HEK293T (cell line): ENCODE measurements around the gene NOL4L.

Experiments
- L3MBTL2 ChIP-seq: fragments of 450-650 bp; conservative IDR thresholded peaks from 2 replicates; pipeline ENCODE4 v1.6.1; 2016; ENCODE audit warnings: mild to moderate bottlenecking
- SUZ12 ChIP-seq: fragments of 450-650 bp; IDR thresholded peaks from 2 replicates; pipeline ENCODE4 v1.6.1; 2016; ENCODE audit warnings: mild to moderate bottlenecking

DNA sequence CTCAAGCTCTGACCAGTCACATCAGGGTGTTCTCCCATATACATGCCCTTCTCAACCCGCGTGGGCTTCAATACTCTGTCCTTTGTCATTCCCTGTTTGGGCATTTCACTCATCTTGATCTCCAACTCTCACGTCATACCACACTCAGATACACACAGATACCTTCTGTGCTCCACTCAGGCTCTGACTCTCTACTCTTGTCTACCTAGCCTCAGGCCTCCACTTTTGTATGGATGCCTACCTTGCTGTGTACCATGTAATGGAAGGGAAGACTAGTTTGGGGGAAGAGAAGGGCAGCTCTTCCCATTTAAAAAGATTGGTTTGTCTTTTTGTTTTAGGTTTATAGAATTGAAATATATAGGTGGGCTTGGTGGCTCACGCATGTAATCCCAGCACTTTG lies 178.4 kb downstream of the NOL4L start:
- TF ChIP-seq SUZ12 (no peak), L3MBTL2 (no peak)
